A549 (cell line): Measurements from ENCODE around the gene TMSB15A.

Experiments used
- BHLHE40 ChIP-seq: IDR thresholded peaks from 2 replicates; pipeline ENCODE4 v1.6.1; 2012; ENCODE audit warnings: low read depth, low read length, inconsistent platforms
- CBX2 ChIP-seq: fragments of 200-600 bp; sonication (generic); IDR thresholded peaks from 2 replicates; pipeline ENCODE4 v1.6.1; 2016; ENCODE audit warnings: low read depth, mild to moderate bottlenecking, borderline replicate concordance
- CHD2 ChIP-seq: fragments of 150-350 bp; IDR thresholded peaks from 2 replicates; pipeline ENCODE4 v1.6.1; 2014; ENCODE audit warnings: low read length; ENCODE audit not compliant: partially characterized antibody
- CTCF ChIP-seq: fragments of >200 bp; sonication (Bioruptor Twin); formaldehyde crosslinking; IDR thresholded peaks from 3 replicates; pipeline ENCODE4 v1.5.1; 2016
- ESRRA ChIP-seq: fragments of 150-350 bp; IDR thresholded peaks from 2 replicates; pipeline ENCODE4 v1.6.1; 2014; ENCODE audit warnings: mild to moderate bottlenecking, low read length, borderline replicate concordance
- HMGXB4 ChIP-seq: fragments of 250-450 bp; sonication (Bioruptor Pico); IDR thresholded peaks from 2 replicates; pipeline ENCODE4 v1.5.0; 2021; ENCODE audit warnings: mild to moderate bottlenecking, moderate library complexity, borderline replicate concordance
- JUNB ChIP-seq: fragments of >200 bp; sonication (Bioruptor Twin); formaldehyde crosslinking; IDR thresholded peaks from 2 replicates; pipeline ENCODE4 v1.6.1; 2016
- KDM5A ChIP-seq: fragments of 200-600 bp; sonication (generic); IDR thresholded peaks from 2 replicates; pipeline ENCODE4 v1.6.1; 2016; ENCODE audit warnings: antibody characterized with exemption, mild to moderate bottlenecking
- MAFK ChIP-seq: fragments of 450-650 bp; IDR thresholded peaks from 2 replicates; pipeline ENCODE4 v1.6.1; 2014; ENCODE audit not compliant: partially characterized antibody
- MAX ChIP-seq: IDR thresholded peaks from 2 replicates; pipeline ENCODE4 v1.6.1; 2012
- PBX3 ChIP-seq: IDR thresholded peaks from 2 replicates; pipeline ENCODE4 v1.6.1; 2012
- POLR2A ChIP-seq: IDR thresholded peaks from 2 replicates; pipeline ENCODE4 v1.6.1; 2012; ENCODE audit warnings: mild to moderate bottlenecking, low read length
- TP53 ChIP-seq: fragments of 250-450 bp; sonication (Bioruptor Pico); IDR thresholded peaks from 2 replicates; pipeline ENCODE4 v1.5.0; 2021; ENCODE audit warnings: mild to moderate bottlenecking, moderate library complexity
- ZSCAN20 ChIP-seq: fragments of 250-450 bp; sonication (Bioruptor Pico); IDR thresholded peaks from 2 replicates; pipeline ENCODE4 v1.8.0; 2022; ENCODE audit warnings: mild to moderate bottlenecking, moderate library complexity

DNA sequence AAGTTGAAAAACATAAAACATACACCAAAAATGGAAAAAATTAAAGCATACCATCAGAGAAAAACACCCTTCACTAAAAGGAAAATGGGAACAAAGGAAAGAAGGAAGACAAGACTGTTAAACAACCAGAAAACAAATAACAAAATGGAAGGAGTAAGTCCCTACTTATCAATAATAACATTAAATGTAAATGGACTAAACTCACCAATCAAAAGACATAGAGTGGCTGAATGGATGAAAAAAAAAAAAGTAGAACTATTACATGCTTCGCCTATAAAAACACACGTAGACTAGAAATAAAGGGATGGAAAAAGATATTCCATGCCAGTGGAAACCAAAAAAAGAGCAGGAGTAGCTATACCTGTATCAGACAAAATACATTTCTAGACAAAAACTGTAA, 19.4 kb upstream of the TMSB15A start:
- TF ChIP-seq CTCF = no peak
- no peak for TF ChIP-seq CHD2
- no peak for TF ChIP-seq POLR2A
- no peak for TF ChIP-seq JUNB
- TF ChIP-seq ESRRA = no peak
- no peak for TF ChIP-seq TP53 (CRISPR knock-in tag)
- no peak for TF ChIP-seq MAX
- TF ChIP-seq CBX2 = no peak
- TF ChIP-seq ZSCAN20 (CRISPR knock-in tag) = no peak
- no peak for TF ChIP-seq BHLHE40
- no peak for TF ChIP-seq KDM5A
- TF ChIP-seq PBX3 = no peak
- TF ChIP-seq MAFK = no peak
- TF ChIP-seq HMGXB4 (CRISPR knock-in tag) = no peak
